Measurements from ENCODE around the gene BMP2. TPM values are rescaled to one million over a fixed set of nuclear protein-coding genes. Genes with fewer than 3 reads are reported as not detected.

Gene BMP2
- polyA plus RNA-seq, 1 donor (not counting 4 experiments of a cell fraction or from before 2014, with no cell fraction given) = 3.6 TPM

DNA sequence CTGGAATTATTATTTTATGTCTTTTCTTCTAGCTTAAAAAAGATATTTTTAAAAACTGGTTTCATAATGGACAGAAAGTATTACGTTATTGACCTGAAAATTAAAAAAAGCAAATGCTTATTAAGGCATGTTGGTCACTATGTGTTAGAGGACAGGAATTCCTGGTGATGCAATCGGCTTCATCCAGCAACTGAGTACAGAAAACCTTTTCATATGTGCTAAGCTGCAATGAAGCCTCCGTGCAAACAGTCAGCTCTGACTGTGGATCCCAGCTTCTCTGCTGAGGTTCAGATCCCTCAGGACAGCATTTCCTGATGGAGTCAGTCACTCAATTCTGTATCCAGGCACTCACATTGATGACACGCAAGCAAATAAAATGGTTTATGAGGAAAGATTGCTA lies 22.7 kb upstream of the BMP2 start:
- TF ChIP-seq EZH2 (IDR thresholded peaks at IDR 0.05; ENCODE audit: low read length) = no peak
- TF ChIP-seq, protein P1, sequence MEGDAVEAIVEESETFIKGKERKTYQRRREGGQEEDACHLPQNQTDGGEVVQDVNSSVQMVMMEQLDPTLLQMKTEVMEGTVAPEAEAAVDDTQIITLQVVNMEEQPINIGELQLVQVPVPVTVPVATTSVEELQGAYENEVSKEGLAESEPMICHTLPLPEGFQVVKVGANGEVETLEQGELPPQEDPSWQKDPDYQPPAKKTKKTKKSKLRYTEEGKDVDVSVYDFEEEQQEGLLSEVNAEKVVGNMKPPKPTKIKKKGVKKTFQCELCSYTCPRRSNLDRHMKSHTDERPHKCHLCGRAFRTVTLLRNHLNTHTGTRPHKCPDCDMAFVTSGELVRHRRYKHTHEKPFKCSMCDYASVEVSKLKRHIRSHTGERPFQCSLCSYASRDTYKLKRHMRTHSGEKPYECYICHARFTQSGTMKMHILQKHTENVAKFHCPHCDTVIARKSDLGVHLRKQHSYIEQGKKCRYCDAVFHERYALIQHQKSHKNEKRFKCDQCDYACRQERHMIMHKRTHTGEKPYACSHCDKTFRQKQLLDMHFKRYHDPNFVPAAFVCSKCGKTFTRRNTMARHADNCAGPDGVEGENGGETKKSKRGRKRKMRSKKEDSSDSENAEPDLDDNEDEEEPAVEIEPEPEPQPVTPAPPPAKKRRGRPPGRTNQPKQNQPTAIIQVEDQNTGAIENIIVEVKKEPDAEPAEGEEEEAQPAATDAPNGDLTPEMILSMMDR (optimal IDR thresholded peaks at IDR 0.05 in 1 of 3, IDR thresholded peaks at IDR 0.05 in 1 of 3, conservative IDR thresholded peaks at IDR 0.05 in 1 of 3; ENCODE audit: extremely low read depth in 1 of 3, insufficient read depth in 2 of 3, low read length in 3 of 3) = no peak
- Histone ChIP-seq H3K36me3 (ENCODE audit: control insufficient read depth in 2 of 2, extremely low read depth in 1 of 2, insufficient read depth in 2 of 2, low read length in 2 of 2) (no peaks in the 10 kb centered on the region), H3K9ac (ENCODE audit: control insufficient read depth, extremely low read depth, insufficient read depth, low read length) (no peak overlapping the region), H4K20me1 (ENCODE audit: control insufficient read depth, extremely low read depth, insufficient read depth, low read length) (no peaks in the 10 kb centered on the region), H3K27ac (ENCODE audit: control insufficient read depth, insufficient read depth, low read length) (no peak overlapping the region), H3K9me1 (ENCODE audit: control insufficient read depth, extremely low read depth, insufficient read depth, low read length) (no peaks in the 10 kb centered on the region), H3K9me3 (ENCODE audit: control insufficient read depth, low read depth, low read length) (no peaks in the 10 kb centered on the region), H3K4me2 (ENCODE audit: control insufficient read depth, extremely low read depth, insufficient read depth, low read depth, low read length) (no peak overlapping the region), H3K79me2 (ENCODE audit: control insufficient read depth, insufficient read depth, low read length) (no peaks in the 10 kb centered on the region), H2AFZ (ENCODE audit: control insufficient read depth, low read length) (no peak overlapping the region), H3K4me1 (ENCODE audit: control insufficient read depth, extremely low read depth, insufficient read depth, low read length) (no peaks in the 10 kb centered on the region), H3K4me3 (ENCODE audit: control insufficient read depth in 2 of 3, extremely low read depth in 1 of 3, insufficient read depth in 2 of 3, low read depth in 1 of 3, low read length in 3 of 3) (no peak overlapping the region), H3K27me3 (ENCODE audit: control insufficient read depth, extremely low read depth, insufficient read depth, low read length) (no peaks in the 10 kb centered on the region)
- dilution Hi-C loops (cut with MboI; ENCODE audit: extremely low pct_ligation_motif_present, low sequenced_read_pairs) = no loop called here
- no peak for FAIRE-seq
- DNase-seq (ENCODE audit: low read depth, low spot score) = no peak

DNA sequence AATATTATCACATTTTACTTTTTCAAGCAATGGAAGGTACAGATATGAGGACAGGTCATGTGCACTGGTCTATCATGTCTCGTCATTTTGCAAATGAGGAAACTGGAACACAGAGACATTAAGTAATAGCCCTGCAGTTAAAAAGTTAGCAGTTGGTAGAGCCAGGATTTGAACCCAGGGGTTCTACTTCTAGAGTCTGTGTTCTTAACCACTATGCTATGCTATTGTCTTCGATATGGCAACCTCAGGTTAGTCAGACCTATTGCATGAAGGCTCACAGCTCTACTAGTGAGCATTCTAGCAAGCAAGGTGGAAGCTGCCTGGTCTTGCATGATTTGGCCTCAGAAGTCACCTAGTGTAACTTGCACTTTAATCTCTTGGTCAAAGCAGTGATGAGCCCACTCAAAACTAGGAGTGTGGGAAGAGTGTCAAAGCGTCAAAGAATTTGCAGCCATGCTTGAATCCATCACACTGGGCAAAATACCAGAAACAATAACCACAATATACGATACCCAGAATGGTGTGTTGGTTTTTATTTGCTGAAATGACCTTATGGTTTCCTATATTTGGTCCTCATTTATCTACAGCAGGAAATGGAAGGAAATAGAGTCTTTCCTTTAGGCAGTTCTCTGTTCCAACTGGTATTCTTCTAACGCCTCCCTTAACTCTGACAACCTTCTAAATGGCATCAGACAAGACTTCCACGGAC lies 20.4 kb upstream of the BMP2 start:
- TF ChIP-seq EZH2 (IDR thresholded peaks at IDR 0.05; ENCODE audit: low read length) = no peak
- TF ChIP-seq, protein P1 (optimal IDR thresholded peaks at IDR 0.05 in 1 of 3, IDR thresholded peaks at IDR 0.05 in 1 of 3, conservative IDR thresholded peaks at IDR 0.05 in 1 of 3; ENCODE audit: extremely low read depth in 1 of 3, insufficient read depth in 2 of 3, low read length in 3 of 3) = no peak
- Histone ChIP-seq H3K79me2 (ENCODE audit: control insufficient read depth, insufficient read depth, low read length) (no peaks in the 10 kb centered on the region), H3K4me3 (ENCODE audit: control insufficient read depth in 2 of 3, extremely low read depth in 1 of 3, insufficient read depth in 2 of 3, low read depth in 1 of 3, low read length in 3 of 3) (no peak overlapping the region), H3K36me3 (ENCODE audit: control insufficient read depth in 2 of 2, extremely low read depth in 1 of 2, insufficient read depth in 2 of 2, low read length in 2 of 2) (no peaks in the 10 kb centered on the region), H2AFZ (ENCODE audit: control insufficient read depth, low read length) (no peak overlapping the region), H3K9me3 (ENCODE audit: control insufficient read depth, low read depth, low read length) (no peaks in the 10 kb centered on the region), H3K9me1 (ENCODE audit: control insufficient read depth, extremely low read depth, insufficient read depth, low read length) (no peaks in the 10 kb centered on the region), H4K20me1 (ENCODE audit: control insufficient read depth, extremely low read depth, insufficient read depth, low read length) (no peaks in the 10 kb centered on the region), H3K4me2 (ENCODE audit: control insufficient read depth, extremely low read depth, insufficient read depth, low read depth, low read length) (no peak overlapping the region), H3K27me3 (ENCODE audit: control insufficient read depth, extremely low read depth, insufficient read depth, low read length) (no peaks in the 10 kb centered on the region), H3K4me1 (ENCODE audit: control insufficient read depth, extremely low read depth, insufficient read depth, low read length) (no peaks in the 10 kb centered on the region), H3K9ac (ENCODE audit: control insufficient read depth, extremely low read depth, insufficient read depth, low read length) (no peak overlapping the region), H3K27ac (ENCODE audit: control insufficient read depth, insufficient read depth, low read length) (no peak overlapping the region)
- dilution Hi-C loops (cut with MboI; ENCODE audit: extremely low pct_ligation_motif_present, low sequenced_read_pairs) = no loop called here
- peak; percentile 85 for DNase-seq (ENCODE audit: low read depth, low spot score)
- peak; percentile 79 for FAIRE-seq
